ENCODE data around the gene CBLN3.

- TF ChIP-seq, protein P1, sequence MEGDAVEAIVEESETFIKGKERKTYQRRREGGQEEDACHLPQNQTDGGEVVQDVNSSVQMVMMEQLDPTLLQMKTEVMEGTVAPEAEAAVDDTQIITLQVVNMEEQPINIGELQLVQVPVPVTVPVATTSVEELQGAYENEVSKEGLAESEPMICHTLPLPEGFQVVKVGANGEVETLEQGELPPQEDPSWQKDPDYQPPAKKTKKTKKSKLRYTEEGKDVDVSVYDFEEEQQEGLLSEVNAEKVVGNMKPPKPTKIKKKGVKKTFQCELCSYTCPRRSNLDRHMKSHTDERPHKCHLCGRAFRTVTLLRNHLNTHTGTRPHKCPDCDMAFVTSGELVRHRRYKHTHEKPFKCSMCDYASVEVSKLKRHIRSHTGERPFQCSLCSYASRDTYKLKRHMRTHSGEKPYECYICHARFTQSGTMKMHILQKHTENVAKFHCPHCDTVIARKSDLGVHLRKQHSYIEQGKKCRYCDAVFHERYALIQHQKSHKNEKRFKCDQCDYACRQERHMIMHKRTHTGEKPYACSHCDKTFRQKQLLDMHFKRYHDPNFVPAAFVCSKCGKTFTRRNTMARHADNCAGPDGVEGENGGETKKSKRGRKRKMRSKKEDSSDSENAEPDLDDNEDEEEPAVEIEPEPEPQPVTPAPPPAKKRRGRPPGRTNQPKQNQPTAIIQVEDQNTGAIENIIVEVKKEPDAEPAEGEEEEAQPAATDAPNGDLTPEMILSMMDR (IDR thresholded peaks at IDR 0.05 in 2 of 3, conservative IDR thresholded peaks at IDR 0.05 in 1 of 3; ENCODE audit: insufficient read depth in 2 of 3, low read depth in 1 of 3, low read length in 3 of 3), result no peak
- TF ChIP-seq TAL1 (IDR thresholded peaks at IDR 0.05) (no peak), CHD2 (IDR thresholded peaks at IDR 0.05; ENCODE audit: low read depth, low read length) (no peak), ZNF140 (CRISPR knock-in tag; IDR thresholded peaks at IDR 0.05) (no peak), RCOR1 (IDR thresholded peaks at IDR 0.05; ENCODE audit: borderline replicate concordance in 1 of 2, low read depth in 2 of 2, low read length in 2 of 2) (no peak), BRD4 (IDR thresholded peaks at IDR 0.05) (no peak), ERF (CRISPR knock-in tag; IDR thresholded peaks at IDR 0.05) (no peak), RBFOX2 (IDR thresholded peaks at IDR 0.05; ENCODE audit: low read depth, low read length) (no peak), ZNF197 (CRISPR knock-in tag; IDR thresholded peaks at IDR 0.05; ENCODE audit: low read depth) (no peak)
- TF ChIP-seq, protein P2, sequence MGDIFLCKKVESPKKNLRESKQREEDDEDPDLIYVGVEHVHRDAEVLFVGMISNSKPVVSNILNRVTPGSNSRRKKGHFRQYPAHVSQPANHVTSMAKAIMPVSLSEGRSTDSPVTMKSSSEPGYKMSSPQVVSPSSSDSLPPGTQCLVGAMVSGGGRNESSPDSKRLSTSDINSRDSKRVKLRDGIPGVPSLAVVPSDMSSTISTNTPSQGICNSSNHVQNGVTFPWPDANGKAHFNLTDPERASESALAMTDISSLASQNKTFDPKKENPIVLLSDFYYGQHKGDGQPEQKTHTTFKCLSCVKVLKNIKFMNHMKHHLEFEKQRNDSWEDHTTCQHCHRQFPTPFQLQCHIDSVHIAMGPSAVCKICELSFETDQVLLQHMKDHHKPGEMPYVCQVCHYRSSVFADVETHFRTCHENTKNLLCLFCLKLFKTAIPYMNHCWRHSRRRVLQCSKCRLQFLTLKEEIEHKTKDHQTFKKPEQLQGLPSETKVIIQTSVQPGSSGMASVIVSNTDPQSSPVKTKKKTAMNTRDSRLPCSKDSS (IDR thresholded peaks at IDR 0.05; ENCODE audit: low read depth, partially characterized antibody), result no peak
- TF ChIP-seq, protein P3, sequence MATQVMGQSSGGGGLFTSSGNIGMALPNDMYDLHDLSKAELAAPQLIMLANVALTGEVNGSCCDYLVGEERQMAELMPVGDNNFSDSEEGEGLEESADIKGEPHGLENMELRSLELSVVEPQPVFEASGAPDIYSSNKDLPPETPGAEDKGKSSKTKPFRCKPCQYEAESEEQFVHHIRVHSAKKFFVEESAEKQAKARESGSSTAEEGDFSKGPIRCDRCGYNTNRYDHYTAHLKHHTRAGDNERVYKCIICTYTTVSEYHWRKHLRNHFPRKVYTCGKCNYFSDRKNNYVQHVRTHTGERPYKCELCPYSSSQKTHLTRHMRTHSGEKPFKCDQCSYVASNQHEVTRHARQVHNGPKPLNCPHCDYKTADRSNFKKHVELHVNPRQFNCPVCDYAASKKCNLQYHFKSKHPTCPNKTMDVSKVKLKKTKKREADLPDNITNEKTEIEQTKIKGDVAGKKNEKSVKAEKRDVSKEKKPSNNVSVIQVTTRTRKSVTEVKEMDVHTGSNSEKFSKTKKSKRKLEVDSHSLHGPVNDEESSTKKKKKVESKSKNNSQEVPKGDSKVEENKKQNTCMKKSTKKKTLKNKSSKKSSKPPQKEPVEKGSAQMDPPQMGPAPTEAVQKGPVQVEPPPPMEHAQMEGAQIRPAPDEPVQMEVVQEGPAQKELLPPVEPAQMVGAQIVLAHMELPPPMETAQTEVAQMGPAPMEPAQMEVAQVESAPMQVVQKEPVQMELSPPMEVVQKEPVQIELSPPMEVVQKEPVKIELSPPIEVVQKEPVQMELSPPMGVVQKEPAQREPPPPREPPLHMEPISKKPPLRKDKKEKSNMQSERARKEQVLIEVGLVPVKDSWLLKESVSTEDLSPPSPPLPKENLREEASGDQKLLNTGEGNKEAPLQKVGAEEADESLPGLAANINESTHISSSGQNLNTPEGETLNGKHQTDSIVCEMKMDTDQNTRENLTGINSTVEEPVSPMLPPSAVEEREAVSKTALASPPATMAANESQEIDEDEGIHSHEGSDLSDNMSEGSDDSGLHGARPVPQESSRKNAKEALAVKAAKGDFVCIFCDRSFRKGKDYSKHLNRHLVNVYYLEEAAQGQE (IDR thresholded peaks at IDR 0.05; ENCODE audit: borderline replicate concordance), result no peak
- TF ChIP-seq, protein P3 (CRISPR knock-in tag; IDR thresholded peaks at IDR 0.05; ENCODE audit: low read depth), result no peak
- TF ChIP-seq, protein P4, sequence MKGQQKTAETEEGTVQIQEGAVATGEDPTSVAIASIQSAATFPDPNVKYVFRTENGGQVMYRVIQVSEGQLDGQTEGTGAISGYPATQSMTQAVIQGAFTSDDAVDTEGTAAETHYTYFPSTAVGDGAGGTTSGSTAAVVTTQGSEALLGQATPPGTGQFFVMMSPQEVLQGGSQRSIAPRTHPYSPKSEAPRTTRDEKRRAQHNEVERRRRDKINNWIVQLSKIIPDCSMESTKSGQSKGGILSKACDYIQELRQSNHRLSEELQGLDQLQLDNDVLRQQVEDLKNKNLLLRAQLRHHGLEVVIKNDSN (CRISPR knock-in tag; IDR thresholded peaks at IDR 0.05), result no peak
Observed at GRCh38 chr14:24422694-24423601, 6.5 kb downstream of the CBLN3 start.
